Measurements from ENCODE around the gene UBR1. TPM values are rescaled to one million over a fixed set of nuclear protein-coding genes. Genes with fewer than 3 reads are reported as not detected.

Gene UBR1
- total and polyA plus RNA-seq, 8 donors = 4.6 to 19.8 (median 14.4) TPM

GRCh38 chr15:43103907-43104306 is 1.9 kb downstream of the UBR1 start:
- 18 to 23% methylated on average over 1 of the region's 1 CpG for WGBS, 2 donors

GRCh38 chr15:43102187-43102586 is 3.7 kb downstream of the UBR1 start:
- intact Hi-C loops (cut with DNase I) = no loop called here
- H3K4me3 ChIP-seq = no peak overlapping the region
- WGBS, 2 donors = 94 to 95% methylated on average over 1 of the region's 1 CpG
- TF ChIP-seq CTCF (IDR thresholded peaks at IDR 0.05) = no peak
- no peaks in the 10 kb centered on the region for H3K9me3 ChIP-seq
- no peak overlapping the region for H3K27ac ChIP-seq
- no peaks in the 10 kb centered on the region for H3K36me3 ChIP-seq
- ATAC-seq = no peak
- peaks cover 3 to 22% (median 13%) of the 10 kb centered on the region in 3 donors for H3K4me1 ChIP-seq
- no peaks in the 10 kb centered on the region for H3K27me3 ChIP-seq
- DNase-seq = no peak
- FAIRE-seq = no peak

More at GRCh38 chr15:43103907-43104306, 1.9 kb downstream of the UBR1 start:
- ATAC-seq (no peak), FAIRE-seq (no peak), DNase-seq (no peak)
- Histone ChIP-seq H3K4me3 (no peak overlapping the region), H3K36me3 (no peaks in the 10 kb centered on the region), H3K27ac (no peak overlapping the region), H3K27me3 (no peaks in the 10 kb centered on the region), H3K9me3 (no peaks in the 10 kb centered on the region), H3K4me1 (peaks cover 3 to 22% (median 13%) of the 10 kb centered on the region in 3 donors)
- no peak for TF ChIP-seq CTCF (IDR thresholded peaks at IDR 0.05)
- intact Hi-C loops (cut with DNase I) = no loop called here

GRCh38 chr15:43100971-43101370 is 4.9 kb downstream of the UBR1 start:
- no peak for FAIRE-seq
- Histone ChIP-seq H3K9me3 (no peaks in the 10 kb centered on the region), H3K27ac (no peak overlapping the region), H3K36me3 (no peaks in the 10 kb centered on the region), H3K4me1 (peaks cover 3 to 17% (median 16%) of the 10 kb centered on the region in 3 donors), H3K27me3 (no peaks in the 10 kb centered on the region), H3K4me3 (no peak overlapping the region)
- intact Hi-C loops (cut with DNase I) = no loop called here
- no peak for DNase-seq
- ATAC-seq = no peak
- no peak for TF ChIP-seq CTCF (IDR thresholded peaks at IDR 0.05)

GRCh38 chr15:43099105-43099845 is 6.6 kb downstream of the UBR1 start:
- whole genome bisulfite sequencing, 2 donors = 95 to 98% methylated on average over 10 of the region's 10 CpGs
- Histone ChIP-seq H3K9me3 (no peaks in the 10 kb centered on the region), H3K27me3 (no peaks in the 10 kb centered on the region), H3K36me3 (no peaks in the 10 kb centered on the region), H3K4me3 (no peak overlapping the region), H3K4me1 (peaks cover 5 to 18% (median 6%) of the 10 kb centered on the region in 3 donors), H3K27ac (no peak overlapping the region)
- intact Hi-C loops (cut with DNase I) = no loop called here
- no peak for FAIRE-seq
- no peak for TF ChIP-seq CTCF (IDR thresholded peaks at IDR 0.05)
- DNase-seq = no peak
- no peak for ATAC-seq

- FAIRE-seq (no peak), DNase-seq (no peak), ATAC-seq (no peak)
- Histone ChIP-seq H3K9me3 (no peaks in the 10 kb centered on the region), H3K36me3 (no peaks in the 10 kb centered on the region), H3K27ac (no peak overlapping the region), H3K4me1 (peaks cover 0 to 14% (median 3%) of the 10 kb centered on the region in 3 donors), H3K27me3 (no peaks in the 10 kb centered on the region), H3K4me3 (no peak overlapping the region)
- intact Hi-C loops (cut with DNase I) = no loop called here
- 79 to 91% methylated on average over 6 of the region's 6 CpGs for WGBS, 2 donors
- TF ChIP-seq CTCF (IDR thresholded peaks at IDR 0.05) = no peak
Observed at GRCh38 chr15:43096411-43096810, 9.4 kb downstream of the UBR1 start.
